Endothelial cell of umbilical vein (primary cell): ENCODE measurements around the gene CTNND2.

Source experiments
- EZH2 ChIP-seq: IDR thresholded peaks from 2 replicates; pipeline ENCODE4 v1.6.1; 2012; ENCODE audit warnings: borderline replicate concordance, low read depth, mild to moderate bottlenecking, moderate library complexity, low read length, inconsistent platforms; ENCODE audit not compliant: severe bottlenecking
- GATA2 ChIP-seq: IDR thresholded peaks from 2 replicates; pipeline ENCODE4 v1.7.0; 2011; ENCODE audit warnings: low read depth, mild to moderate bottlenecking, moderate library complexity, mixed read lengths, low read length; ENCODE audit not compliant: insufficient read length, insufficient read depth
- MYC ChIP-seq: IDR thresholded peaks from one replicate; pipeline ENCODE4 v1.6.1; 2011; ENCODE audit warnings: mild to moderate bottlenecking, low read depth, low read length
- POLR2A ChIP-seq: IDR thresholded peaks from 2 replicates; pipeline ENCODE4 v1.6.1; 2012; ENCODE audit warnings: low read depth, mild to moderate bottlenecking, control low read depth, low read length
- POLR2AphosphoS5 ChIP-seq: IDR thresholded peaks from 2 replicates; pipeline ENCODE4 v1.6.1; 2012; ENCODE audit warnings: low read depth, mild to moderate bottlenecking, control low read depth, low read length, moderate library complexity; ENCODE audit not compliant: insufficient read depth
- TF ChIP-seq, protein P1 (sequence below), 2 donors: IDR thresholded peaks; 1 replicate in 1 of 2; 2 replicates in 1 of 2; pipeline ENCODE4 v1.5.1; 2011; ENCODE audit warnings: low read length in 2 of 2, mild to moderate bottlenecking in 2 of 2, moderate library complexity in 2 of 2, control low read depth in 1 of 2, inconsistent platforms in 1 of 2, low read depth in 1 of 2; ENCODE audit not compliant: insufficient read depth in 1 of 2; ENCODE audit errors: extremely low read depth in 1 of 2

DNA sequence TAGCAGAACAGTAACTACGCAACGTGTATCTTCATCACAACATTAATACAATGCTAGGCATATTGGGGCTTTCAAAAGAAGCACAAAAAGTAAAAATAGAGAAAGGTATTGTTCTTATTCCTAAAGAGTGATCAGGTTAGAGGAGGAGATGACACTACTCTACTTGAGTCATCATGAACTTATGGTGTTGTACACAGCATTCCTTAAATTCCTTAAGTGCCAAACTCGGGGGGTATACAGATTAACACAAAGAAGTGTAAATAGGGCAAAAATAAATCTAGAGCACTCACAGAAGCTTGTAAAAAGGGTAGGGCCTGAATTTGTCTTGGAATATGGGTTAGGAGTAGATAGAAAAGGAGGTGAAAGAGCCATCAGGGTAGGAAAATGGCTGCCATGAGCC lies 835.2 kb downstream of the CTNND2 start:
- TF ChIP-seq, protein P1, sequence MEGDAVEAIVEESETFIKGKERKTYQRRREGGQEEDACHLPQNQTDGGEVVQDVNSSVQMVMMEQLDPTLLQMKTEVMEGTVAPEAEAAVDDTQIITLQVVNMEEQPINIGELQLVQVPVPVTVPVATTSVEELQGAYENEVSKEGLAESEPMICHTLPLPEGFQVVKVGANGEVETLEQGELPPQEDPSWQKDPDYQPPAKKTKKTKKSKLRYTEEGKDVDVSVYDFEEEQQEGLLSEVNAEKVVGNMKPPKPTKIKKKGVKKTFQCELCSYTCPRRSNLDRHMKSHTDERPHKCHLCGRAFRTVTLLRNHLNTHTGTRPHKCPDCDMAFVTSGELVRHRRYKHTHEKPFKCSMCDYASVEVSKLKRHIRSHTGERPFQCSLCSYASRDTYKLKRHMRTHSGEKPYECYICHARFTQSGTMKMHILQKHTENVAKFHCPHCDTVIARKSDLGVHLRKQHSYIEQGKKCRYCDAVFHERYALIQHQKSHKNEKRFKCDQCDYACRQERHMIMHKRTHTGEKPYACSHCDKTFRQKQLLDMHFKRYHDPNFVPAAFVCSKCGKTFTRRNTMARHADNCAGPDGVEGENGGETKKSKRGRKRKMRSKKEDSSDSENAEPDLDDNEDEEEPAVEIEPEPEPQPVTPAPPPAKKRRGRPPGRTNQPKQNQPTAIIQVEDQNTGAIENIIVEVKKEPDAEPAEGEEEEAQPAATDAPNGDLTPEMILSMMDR (IDR thresholded peaks at IDR 0.05; ENCODE audit: extremely low read depth in 1 of 2, insufficient read depth in 1 of 2, low read depth in 1 of 2, low read length in 2 of 2) = no peak
- TF ChIP-seq POLR2AphosphoS5 (no peak), POLR2A (no peak), EZH2 (no peak), MYC (no peak), GATA2 (no peak)
